HG02885 (cell line): ENCODE data around the gene ALOXE3.

Experiments used
- ATAC-seq: cut with Tn5 transposase; IDR thresholded peaks from one replicate; pipeline ENCODE4 v1.9.1; 2021; ENCODE audit warnings: mild to moderate bottlenecking; ENCODE audit not compliant: unreplicated experiment, poor library complexity

ALOXE3 gene

GRCh38 chr17:8117980-8118768, at the start of gene ALOXE3:
Gene ALOXE3 (minus strand): TSS chr17:8118514. CDS start chr17:8117990, 524 bp downstream.
- ATAC-seq, result no peak

DNA sequence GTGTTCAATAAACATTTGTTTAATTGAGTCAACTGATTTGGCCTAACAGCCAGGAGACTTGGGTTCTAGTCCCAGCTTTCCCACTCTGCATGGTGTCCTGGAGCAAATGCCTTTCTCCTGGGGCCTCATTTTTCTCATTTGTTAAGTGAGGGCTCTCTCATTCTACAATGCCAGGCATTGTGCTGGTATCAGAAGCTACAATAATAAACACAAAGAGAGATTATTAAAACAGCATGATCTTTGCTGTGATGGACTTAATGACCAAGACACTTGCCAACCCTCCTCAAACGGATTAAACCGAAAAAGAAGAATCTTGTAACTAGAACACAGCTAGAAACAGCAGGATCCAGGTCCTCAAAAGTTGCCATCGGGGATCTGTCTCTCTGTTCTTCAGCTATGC, 49.2 kb upstream of the ALOXE3 start:
- no peak for ATAC-seq

DNA sequence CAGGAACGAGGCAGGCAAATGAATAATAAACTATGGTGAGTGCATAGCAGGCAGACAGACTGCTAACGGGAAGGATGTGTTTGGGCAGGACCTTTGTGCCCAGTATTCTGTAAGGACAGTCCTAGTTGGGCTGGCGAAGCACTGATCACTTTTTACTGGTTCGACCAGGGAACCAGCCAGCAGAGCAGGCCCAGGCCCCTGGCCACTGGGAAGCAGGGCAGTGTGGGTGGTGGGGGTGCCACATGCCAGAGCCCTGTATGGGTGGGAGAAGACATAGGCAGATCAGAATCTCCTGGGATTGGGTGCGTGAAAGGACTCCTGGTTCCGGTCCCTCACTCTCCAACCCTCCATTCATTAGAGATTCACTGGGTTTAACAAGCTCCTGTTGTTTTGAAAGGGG, 48.4 kb upstream of the ALOXE3 start:
- no peak for ATAC-seq

DNA sequence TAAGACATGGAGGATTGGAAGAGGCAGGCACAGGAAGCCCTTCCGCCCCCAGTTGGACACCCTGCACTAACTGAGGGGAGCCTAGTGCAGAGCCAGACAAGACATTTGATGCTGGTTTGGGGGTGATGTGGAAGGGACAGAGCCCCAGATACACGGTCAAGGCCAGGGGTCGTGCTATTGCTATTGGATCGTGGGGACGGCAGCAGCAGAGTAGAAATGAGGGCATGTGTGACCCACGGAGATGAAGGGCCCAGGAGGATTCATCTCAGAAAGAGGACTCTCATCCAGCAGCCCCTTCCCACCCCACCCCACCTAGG, 46.5 kb upstream of the ALOXE3 start:
- ATAC-seq, result no peak

- ATAC-seq, result no peak
Measured at GRCh38 chr17:8163978-8164814, 45.9 kb upstream of the ALOXE3 start.

- ATAC-seq, result peak; percentile 20
Measured at GRCh38 chr17:8162997-8163977, 45.0 kb upstream of the ALOXE3 start.

GRCh38 chr17:8162233-8162996, 44.1 kb upstream of the ALOXE3 start, which contains the start of gene VAMP2:
Gene VAMP2 (minus strand): TSS chr17:8162948. CDS start chr17:8162879, 69 bp downstream.
- peak; percentile 46 for ATAC-seq

DNA sequence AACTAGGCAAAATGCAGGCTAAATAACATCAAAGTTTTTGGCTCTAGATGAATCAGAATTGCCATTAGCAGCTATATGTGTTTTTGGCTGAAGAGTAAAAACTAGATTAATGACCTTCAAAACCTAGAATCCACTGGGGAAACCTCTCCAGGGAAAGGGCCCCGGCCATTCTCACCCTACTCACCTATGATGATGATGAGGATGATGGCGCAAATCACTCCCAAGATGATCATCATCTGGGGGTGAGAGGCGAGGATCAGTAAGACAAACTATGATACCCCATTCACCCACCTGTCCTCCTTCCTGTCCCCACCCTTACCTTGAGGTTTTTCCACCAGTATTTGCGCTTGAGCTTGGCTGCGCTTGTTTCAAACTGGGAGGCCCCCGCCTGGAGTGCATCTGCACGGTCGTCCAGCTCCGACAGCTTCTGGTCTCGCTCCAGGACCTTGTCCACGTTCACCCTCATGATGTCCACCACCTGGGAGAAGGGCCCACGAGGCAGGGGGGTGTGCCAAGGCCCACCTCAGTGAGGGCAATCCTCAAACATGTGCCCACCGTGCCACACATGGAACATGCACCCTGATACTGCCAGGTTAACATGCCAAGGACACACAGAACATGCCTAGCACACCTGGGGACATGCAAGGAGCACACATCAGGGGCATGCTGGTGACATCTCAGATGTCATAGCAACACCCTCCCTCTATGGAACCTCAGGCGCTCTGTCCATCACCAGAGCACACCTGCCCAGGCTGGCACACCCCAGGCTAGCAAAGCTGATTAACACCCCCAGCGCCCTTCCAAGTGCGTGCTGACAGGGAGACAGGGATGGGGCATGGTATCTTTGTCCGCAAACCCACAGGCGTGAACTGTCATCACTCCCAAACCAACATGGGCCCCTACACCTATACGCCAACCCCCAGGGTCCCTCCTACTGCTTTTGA, 43.2 kb upstream of the ALOXE3 start:
- no peak for ATAC-seq

- no peak for ATAC-seq
Measured at GRCh38 chr17:8160741-8161221, 42.5 kb upstream of the ALOXE3 start.

GRCh38 chr17:8160224-8160577, 41.9 kb upstream of the ALOXE3 start:
- no peak for ATAC-seq

DNA sequence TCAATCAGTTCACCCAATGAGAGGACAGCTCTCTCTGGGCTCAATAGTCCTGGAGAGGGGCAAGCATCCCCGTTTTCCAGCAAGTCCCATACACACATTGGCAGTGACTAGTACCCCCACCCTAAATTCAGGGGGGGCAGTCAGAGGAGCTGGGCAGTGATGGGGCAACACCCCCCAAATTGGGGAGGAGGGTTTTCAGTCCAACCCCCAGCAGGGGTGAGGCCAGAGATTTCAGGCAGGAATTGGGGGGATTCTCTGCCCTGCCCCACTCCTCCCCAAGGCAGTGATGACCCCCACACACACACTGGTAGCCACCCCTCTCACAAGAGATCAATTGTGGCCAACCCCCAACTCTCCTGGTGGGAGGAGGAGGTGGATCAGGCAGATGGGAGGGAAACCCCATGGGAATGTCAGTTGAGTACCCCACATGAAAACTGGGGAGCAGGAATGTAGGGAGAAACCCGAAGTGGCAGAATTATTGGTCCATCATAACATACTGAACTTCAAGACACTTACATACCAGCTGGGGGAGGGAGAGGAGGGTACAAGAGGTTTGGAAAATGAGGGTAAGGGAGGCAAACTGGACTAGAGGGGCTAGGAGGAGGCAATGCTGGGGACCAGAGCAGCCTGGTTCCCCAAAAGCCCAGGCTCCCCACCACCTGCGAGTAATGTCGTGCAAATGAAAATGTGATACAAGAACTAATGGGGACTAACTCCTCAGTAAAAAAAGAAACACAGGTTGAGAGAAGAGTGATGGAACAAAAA, 41.3 kb upstream of the ALOXE3 start:
- no peak for ATAC-seq

DNA sequence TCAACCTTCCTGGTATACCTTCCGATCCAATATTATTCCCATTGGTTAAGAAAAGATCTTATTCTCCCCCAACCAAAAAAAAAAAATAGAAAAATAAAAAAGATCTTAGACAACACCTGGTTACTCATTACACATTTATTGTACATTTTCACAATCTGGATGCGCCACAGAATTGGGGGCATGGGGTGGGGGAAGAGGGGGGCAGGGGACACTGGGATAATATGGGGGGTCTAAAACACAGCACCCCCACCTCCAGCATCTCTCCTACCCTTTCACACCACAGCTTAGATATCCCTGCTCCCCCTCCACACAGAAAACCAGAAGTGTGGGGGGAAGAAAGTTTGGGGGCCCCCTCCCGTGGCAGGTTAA, 40.7 kb upstream of the ALOXE3 start:
- no peak for ATAC-seq

DNA sequence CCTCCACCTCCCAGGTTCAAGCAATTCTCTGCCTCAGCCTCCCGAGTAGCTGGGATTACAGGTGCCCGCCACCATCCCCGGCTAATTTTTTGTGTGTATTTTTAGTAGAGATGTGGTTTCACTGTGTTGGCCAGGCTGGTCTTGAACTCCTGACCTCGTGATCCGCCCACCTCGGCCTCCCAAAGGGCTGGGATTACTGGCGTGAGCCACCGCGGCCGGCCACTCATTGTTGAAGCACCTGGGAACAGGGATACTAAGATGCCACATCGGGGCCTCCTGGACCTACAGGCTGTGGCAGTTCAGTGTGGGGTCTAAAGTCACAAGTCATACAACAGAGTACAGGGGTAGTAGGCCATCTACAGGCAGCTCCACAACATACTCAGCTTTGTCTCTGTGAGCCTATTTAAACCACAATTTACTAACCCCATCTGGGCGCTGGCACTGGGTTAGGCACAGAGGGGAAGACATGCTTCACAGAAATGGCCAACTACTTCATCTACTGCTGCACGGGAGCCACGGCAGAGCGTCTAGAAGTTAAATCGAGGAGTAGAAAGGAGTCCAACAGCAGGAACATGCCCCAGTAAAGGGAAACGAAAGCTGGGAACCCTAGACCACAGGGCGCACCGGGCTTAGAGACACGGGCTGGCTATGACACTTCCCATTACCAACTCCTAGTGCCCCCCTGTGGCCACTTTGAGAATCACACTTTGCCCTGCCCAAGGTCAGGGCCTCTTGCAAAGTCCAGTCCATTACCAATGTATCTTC, 40.1 kb upstream of the ALOXE3 start:
- no peak for ATAC-seq

DNA sequence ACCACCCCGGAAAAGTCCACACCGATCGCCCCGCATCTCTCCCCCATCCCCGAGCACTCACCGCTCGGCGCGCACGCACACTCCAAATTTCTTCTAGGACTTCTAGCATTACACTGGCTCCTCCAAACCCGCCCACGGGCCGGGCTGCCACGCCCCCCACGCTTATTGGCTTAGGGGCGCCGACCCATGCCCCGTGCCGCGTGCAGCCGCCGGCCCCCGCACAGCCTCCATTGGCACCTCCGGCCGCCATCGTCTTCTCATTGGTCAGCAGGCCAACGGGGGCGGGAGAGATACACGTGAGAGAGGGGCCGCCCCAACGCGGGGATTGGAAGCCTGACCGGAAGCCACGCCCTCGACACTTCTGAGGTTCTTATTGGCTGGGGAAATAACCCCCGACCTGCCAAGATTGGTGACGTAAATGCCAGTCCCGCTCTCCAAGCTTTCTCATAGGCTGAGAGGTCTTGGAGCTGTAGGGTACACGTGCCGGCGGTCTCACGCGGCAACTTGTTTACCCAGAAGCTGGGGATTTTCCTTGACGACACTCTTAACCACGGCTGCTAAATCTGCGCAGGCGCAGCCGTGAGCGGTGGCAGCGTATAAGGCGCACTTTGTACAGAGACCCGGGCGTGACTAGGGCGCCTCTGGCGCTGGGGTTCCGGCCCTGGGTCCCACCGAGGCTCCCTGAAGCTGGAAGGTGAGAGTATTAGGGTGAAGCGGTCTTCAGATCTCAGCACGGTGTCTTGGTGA, 38.1 kb upstream of the ALOXE3 start:
- peak; percentile 82 for ATAC-seq

GRCh38 chr17:8155996-8156245, 37.6 kb upstream of the ALOXE3 start:
- ATAC-seq, result no peak

- no peak for ATAC-seq
Measured at GRCh38 chr17:8155231-8155995, 37.1 kb upstream of the ALOXE3 start.
